GM20000 (cell line): ENCODE results near the gene TMEM203.
A peak's percentile ranks its signal among the peaks of the same experiment; 100 is the strongest.

Experiments used
- DNase-seq: peaks from one replicate; pipeline ENCODE4 v3.0.0; 2012; ENCODE audit warnings: low spot score
- TF ChIP-seq, protein P1 (sequence below): IDR thresholded peaks from 2 replicates; pipeline ENCODE4 v1.5.1; 2012; ENCODE audit warnings: mild to moderate bottlenecking, control low read depth; ENCODE audit errors: extremely low read depth, missing control alignments

TMEM203 gene, protein sequence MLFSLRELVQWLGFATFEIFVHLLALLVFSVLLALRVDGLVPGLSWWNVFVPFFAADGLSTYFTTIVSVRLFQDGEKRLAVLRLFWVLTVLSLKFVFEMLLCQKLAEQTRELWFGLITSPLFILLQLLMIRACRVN

DNA sequence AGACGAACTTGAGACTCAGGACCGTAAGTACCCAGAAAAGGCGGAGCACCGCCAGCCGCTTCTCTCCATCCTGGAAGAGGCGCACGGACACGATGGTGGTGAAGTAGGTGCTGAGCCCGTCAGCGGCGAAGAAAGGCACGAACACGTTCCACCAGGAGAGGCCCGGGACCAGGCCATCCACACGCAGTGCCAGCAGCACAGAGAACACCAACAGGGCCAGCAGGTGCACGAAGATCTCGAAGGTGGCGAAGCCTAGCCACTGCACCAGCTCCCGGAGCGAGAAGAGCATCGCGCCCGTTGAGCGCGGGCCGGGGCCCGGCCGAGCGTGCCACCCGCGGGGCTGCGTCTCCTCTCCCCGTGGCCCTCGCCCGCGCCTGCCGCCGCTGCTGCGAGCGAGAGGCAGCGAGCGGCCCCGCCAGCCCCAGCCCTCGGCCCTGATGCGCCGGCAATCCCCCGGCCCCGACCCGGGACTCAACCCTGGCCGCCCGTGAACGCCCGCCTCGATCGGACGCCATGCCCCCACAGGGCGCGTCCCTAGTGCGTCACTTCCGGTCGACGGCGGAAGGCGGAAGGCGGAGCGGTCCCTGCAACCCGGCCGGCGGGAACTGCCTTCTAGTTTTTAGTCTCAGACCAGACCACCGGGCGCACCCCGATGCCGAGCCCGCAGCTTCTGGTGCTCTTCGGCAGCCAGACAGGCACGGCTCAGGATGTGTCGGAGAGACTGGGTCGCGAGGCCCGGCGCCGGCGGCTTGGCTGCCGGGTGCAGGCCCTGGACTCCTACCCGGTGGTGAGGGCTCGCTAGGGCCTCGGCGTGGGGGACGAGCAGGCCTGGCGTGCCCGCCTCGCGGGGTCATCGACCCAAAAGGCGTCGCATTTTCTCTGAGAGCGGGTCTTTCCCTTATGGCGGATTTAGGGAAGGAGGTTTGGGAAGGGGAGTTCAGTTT lies at the start of gene TMEM203, which contains the start of gene NDOR1:
Gene TMEM203 (minus strand): TSS at position 523 of the 944 bp plus-strand sequence. CDS start 234 bp downstream, at position 289.
Gene NDOR1 (plus strand): TSS at position 575 of the 944 bp plus-strand sequence. CDS start 78 bp downstream, at position 653.
- TF ChIP-seq, protein P1, sequence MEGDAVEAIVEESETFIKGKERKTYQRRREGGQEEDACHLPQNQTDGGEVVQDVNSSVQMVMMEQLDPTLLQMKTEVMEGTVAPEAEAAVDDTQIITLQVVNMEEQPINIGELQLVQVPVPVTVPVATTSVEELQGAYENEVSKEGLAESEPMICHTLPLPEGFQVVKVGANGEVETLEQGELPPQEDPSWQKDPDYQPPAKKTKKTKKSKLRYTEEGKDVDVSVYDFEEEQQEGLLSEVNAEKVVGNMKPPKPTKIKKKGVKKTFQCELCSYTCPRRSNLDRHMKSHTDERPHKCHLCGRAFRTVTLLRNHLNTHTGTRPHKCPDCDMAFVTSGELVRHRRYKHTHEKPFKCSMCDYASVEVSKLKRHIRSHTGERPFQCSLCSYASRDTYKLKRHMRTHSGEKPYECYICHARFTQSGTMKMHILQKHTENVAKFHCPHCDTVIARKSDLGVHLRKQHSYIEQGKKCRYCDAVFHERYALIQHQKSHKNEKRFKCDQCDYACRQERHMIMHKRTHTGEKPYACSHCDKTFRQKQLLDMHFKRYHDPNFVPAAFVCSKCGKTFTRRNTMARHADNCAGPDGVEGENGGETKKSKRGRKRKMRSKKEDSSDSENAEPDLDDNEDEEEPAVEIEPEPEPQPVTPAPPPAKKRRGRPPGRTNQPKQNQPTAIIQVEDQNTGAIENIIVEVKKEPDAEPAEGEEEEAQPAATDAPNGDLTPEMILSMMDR, result no peak
- peak; percentile 98 for DNase-seq

DNA sequence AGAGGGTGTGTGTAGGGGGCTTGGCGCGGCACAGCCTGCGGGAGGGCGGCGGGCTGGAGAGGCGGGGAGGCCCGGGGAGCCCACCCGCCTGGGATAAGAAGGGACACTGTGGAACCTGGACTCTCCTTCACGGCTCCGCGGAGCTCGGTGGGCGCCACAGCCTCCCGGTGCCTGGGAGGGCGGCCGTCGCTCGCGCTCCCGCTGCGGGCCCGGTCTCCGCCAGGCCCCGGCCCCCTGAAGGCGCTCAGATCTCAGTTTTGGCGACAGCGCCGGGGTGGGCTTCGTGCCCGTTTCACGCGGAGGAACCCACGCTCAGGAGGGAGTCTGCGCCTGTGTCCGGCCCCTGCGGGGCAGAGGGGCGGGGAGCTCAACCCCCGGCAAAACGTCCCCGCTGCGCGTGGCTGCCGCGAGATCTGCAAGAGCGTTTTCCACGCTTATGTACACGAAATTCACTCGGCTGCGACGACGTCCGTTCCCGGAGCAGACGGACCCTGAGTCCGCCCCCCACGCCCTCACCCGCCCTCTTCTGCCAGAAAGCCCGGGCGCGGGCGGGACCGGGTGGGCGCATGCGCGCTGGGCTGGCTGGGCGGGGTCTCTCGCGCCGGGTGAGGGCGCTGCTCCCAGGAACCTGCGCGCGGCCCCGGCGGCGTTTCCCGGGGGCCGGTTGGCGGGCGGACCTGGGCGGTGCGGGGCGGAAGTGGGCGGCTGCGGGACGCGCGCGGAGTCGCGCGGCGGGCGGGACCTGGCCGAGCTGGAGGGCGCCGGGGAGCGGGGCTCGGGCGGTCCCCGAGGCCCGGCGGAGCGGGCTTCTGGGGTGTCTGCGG lies 49.4 kb upstream of the TMEM203 start, which contains the start of gene NELFB:
Gene NELFB (plus strand): TSS at position 704 of the 824 bp plus-strand sequence.
- TF ChIP-seq, protein P1, result no peak
- DNase-seq, result peak; percentile 100

DNA sequence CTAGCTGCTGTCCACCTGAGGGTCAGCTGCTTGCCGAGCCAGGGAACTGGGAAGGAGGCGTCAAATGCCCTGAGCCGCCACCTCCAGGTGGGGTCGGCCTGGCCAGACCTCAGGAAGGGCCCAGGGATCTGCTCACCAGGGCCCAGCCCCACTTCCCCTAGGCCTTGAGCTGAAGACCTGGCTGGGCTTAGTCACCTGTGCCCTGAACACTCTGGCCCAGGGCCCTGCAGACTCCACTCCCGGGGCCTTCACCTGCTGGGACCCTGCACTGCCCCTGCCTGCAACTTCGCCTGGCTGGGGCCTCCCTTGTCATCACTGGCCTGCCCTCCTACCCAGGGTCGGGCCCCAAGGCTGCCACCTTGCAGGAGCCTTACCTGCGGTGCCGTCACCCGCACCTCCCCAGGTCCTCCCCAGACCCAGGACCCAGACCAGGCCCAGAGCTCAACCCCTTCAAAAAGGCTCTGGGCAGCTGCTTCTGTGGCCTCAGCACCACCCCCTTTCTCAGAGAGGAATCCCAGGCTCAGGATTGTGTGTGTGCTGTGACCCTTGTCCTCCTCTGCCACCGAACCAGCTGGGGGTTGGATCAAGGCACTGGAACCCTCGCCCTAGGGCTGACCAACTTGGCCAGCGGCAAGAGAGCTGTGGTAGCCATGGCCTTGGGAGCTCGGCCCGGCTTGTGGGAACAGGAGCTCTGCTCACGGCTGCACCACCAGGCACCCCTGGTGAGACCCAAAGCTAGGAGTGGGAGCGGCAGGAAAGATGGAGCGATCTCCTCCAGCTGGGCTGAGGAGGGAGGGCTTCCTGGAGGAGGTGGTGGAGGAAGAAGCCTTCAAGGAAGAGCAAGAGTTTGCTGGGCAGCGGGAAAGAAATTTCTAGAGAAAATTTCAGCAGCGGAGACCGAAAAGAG lies 48.5 kb upstream of the TMEM203 start:
- no peak for DNase-seq
- TF ChIP-seq, protein P1, result no peak

DNA sequence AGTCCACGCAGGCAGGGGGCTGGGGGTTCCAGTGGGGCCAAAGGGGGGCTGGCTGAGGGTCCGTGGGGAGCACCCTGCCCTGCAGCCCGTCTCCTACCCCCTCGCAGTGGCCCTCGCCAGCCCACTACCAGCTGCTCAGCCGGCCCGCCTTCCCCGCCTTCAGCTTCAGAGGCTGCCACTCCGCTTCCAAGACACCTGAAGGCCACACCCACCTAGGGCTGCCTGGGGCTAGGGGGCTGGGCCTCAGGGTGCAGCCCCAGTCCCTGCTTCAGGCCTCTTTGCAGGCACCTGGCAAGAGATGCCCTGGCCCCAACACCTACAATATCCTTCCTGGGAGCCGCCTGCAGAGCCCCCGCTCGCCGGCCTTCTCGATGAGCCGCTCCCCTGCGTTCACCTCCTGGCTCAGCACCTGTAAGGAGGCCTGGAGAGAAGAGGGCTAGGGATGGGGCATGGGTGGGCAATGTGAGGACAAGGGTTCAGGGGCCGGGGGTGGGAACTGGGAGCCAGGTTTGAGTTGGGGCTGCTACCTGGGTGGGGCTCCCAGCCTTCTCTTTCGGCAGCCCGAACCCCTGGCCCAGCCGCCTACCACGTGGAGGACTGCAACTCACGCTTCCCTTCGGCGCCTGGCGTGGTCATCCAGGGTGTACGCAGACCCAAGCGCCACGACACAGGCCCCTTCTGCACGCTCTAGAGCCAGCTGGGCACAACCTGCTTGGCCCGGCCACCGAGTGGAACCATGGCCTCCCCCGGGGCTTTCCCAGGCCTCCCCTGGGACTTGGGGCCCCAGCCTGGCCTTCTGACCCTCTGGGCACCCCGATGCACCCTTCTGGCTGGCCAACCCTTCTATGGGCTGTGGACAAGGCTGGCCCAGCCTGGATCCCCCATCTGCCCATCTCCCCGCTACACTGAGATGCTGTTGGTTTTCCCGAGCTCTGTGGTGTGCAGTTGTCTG lies 47.4 kb upstream of the TMEM203 start:
- DNase-seq, result no peak
- TF ChIP-seq, protein P1, result no peak

DNA sequence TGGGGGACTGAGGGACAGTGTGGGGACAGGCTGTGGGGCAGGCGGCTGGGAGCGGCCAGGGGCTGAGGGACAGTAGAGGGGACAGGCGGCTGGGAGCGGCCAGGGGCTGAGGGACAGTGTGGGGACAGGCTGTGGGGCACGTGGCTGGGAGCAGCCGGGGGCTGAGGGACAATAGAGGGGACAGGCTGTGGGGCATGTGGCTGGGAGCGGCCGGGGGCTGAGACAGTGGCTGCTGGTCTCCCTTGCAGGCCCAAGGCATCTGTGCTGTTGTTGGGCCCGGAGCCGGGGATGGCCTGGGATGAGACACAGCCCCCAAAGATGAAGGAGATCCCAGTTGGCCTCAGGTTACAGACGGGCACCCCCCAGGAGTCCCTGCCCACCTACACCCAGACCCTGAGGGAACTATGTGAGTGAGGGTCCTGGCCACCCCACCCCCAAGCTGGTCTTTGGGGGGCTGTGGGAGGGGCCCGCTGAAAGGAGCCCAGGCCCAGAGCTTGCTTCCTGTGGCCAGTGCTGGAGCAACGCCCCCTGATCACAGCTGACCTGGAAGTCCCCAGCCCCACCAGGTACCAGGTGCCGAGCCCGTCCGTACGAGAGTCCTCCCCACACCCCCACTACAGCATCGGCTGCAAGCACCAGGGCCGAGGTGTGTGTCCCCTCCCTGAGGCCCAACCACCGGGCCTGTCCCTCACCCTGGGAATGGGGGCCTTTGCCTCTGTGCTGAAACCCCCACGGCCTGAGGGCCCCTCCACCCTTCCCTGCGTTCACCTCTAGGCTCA lies 46.2 kb upstream of the TMEM203 start:
- DNase-seq, result no peak
- TF ChIP-seq, protein P1, result no peak
